SK-N-SH treated with all-trans-retinoic acid at 6 μM for 48 hours (cell line): ENCODE measurements around the gene CTXN3.

Source experiments
- ATAC-seq: fragments of 200-7000 bp; cut with Tn5 transposase; 3 replicates; pipeline ENCODE4 v1.9.1; 2020; ENCODE audit warnings: mild to moderate bottlenecking, moderate library complexity
- ARNTL ChIP-seq: fragments of 450-650 bp; formaldehyde crosslinking; IDR thresholded peaks from 2 replicates; pipeline ENCODE4 v1.5.0; 2020; ENCODE audit warnings: low read depth, mild to moderate bottlenecking, moderate library complexity, borderline replicate concordance
- BACH2 ChIP-seq: fragments of 250-450 bp; sonication (Bioruptor Pico); IDR thresholded peaks from 2 replicates; pipeline ENCODE4 v1.9.0; 2021; ENCODE audit warnings: mild to moderate bottlenecking, borderline replicate concordance
- CSDC2 ChIP-seq: fragments of 250-450 bp; sonication (Bioruptor Pico); IDR thresholded peaks from 2 replicates; pipeline ENCODE4 v1.5.0; 2020; ENCODE audit warnings: mild to moderate bottlenecking, moderate library complexity
- ESRRG ChIP-seq: fragments of 250-450 bp; sonication (Bioruptor Pico); IDR thresholded peaks from 2 replicates; pipeline ENCODE4 v1.6.1; 2021; ENCODE audit warnings: mild to moderate bottlenecking
- GLIS3 ChIP-seq: fragments of 250-450 bp; sonication (Bioruptor Pico); IDR thresholded peaks from 2 replicates; pipeline ENCODE4 v1.5.0; 2020; ENCODE audit warnings: mild to moderate bottlenecking, moderate library complexity
- ISL1 ChIP-seq: fragments of 250-450 bp; sonication (Bioruptor Pico); IDR thresholded peaks from 2 replicates; pipeline ENCODE4 v2.1.2; 2022; ENCODE audit warnings: mild to moderate bottlenecking, moderate library complexity
- OSR1 ChIP-seq: fragments of 250-450 bp; sonication (Bioruptor Pico); IDR thresholded peaks from 2 replicates; pipeline ENCODE4 v1.8.0; 2022; ENCODE audit warnings: moderate library complexity, mild to moderate bottlenecking, inconsistent platforms
- PATZ1 ChIP-seq: fragments of 250-450 bp; sonication (Bioruptor Pico); IDR thresholded peaks from 2 replicates; pipeline ENCODE4 v1.8.0; 2020; ENCODE audit warnings: mild to moderate bottlenecking, moderate library complexity, borderline replicate concordance
- POU6F1 ChIP-seq: fragments of 250-450 bp; sonication (Bioruptor Pico); IDR thresholded peaks from 2 replicates; pipeline ENCODE4 v1.8.0; 2021; ENCODE audit warnings: low read depth, mild to moderate bottlenecking, moderate library complexity, borderline replicate concordance
- PPARA ChIP-seq: fragments of 250-450 bp; sonication (Bioruptor Pico); IDR thresholded peaks from 2 replicates; pipeline ENCODE4 v1.5.0; 2020; ENCODE audit warnings: mild to moderate bottlenecking, borderline replicate concordance
- RARB ChIP-seq: fragments of 250-450 bp; sonication (Bioruptor Pico); IDR thresholded peaks from 2 replicates; pipeline ENCODE4 v1.8.0; 2021; ENCODE audit warnings: mild to moderate bottlenecking, moderate library complexity
- SNAI2 ChIP-seq: fragments of 250-450 bp; sonication (Bioruptor Pico); IDR thresholded peaks from 2 replicates; pipeline ENCODE4 v1.5.0; 2020; ENCODE audit warnings: mild to moderate bottlenecking, moderate library complexity
- TCF4 ChIP-seq: fragments of 250-450 bp; sonication (Bioruptor Pico); IDR thresholded peaks from 2 replicates; pipeline ENCODE4 v1.8.0; 2021; ENCODE audit warnings: mild to moderate bottlenecking, moderate library complexity, borderline replicate concordance
- TOX ChIP-seq: fragments of 250-450 bp; sonication (Bioruptor Pico); IDR thresholded peaks from 2 replicates; pipeline ENCODE4 v1.8.0; 2021; ENCODE audit warnings: mild to moderate bottlenecking, moderate library complexity, borderline replicate concordance
- TSHZ2 ChIP-seq: fragments of 250-450 bp; sonication (Bioruptor Pico); IDR thresholded peaks from 2 replicates; pipeline ENCODE4 v1.5.0; 2020; ENCODE audit warnings: mild to moderate bottlenecking, moderate library complexity
- ZC3H10 ChIP-seq: fragments of 250-450 bp; sonication (Bioruptor Pico); IDR thresholded peaks from 2 replicates; pipeline ENCODE4 v1.5.1; 2021; ENCODE audit warnings: mild to moderate bottlenecking, moderate library complexity
- ZFP30 ChIP-seq: fragments of 450-650 bp; formaldehyde crosslinking; IDR thresholded peaks from 2 replicates; pipeline ENCODE4 v1.5.0; 2022; ENCODE audit warnings: mild to moderate bottlenecking, moderate library complexity
- ZNF565 ChIP-seq: fragments of 450-650 bp; formaldehyde crosslinking; conservative IDR thresholded peaks from 2 replicates; pipeline ENCODE4 v1.5.0; 2020; ENCODE audit warnings: low read depth, mild to moderate bottlenecking, moderate library complexity
- ZNF70 ChIP-seq: fragments of 450-650 bp; formaldehyde crosslinking; IDR thresholded peaks from 2 replicates; pipeline ENCODE4 v1.5.0; 2020; ENCODE audit warnings: mild to moderate bottlenecking, moderate library complexity
- ZNF8 ChIP-seq: fragments of 450-650 bp; formaldehyde crosslinking; IDR thresholded peaks from 2 replicates; pipeline ENCODE4 v1.5.0; 2020; ENCODE audit warnings: mild to moderate bottlenecking, moderate library complexity
- TF ChIP-seq, protein P1 (sequence below): fragments of 250-450 bp; sonication (Bioruptor Pico); IDR thresholded peaks from 2 replicates; pipeline ENCODE4 v1.5.1; 2021; ENCODE audit warnings: mild to moderate bottlenecking, moderate library complexity

The CTXN3 gene

GRCh38 chr5:127702926-127703561 lies 54.2 kb downstream of the CTXN3 start, which contains the start of gene CCDC192:
TSS of gene CCDC192 (plus strand) at chr5:127703391. CDS start at chr5:127703446, 55 bp downstream.
- TF ChIP-seq PPARA (CRISPR knock-in tag) (no peak), ISL1 (CRISPR knock-in tag) (no peak), OSR1 (no peak), ARNTL (CRISPR knock-in tag) (no peak), ZNF565 (CRISPR knock-in tag) (no peak), RARB (CRISPR knock-in tag) (no peak), ZNF70 (CRISPR knock-in tag) (no peak), ZFP30 (no peak)
- TF ChIP-seq, protein P1, sequence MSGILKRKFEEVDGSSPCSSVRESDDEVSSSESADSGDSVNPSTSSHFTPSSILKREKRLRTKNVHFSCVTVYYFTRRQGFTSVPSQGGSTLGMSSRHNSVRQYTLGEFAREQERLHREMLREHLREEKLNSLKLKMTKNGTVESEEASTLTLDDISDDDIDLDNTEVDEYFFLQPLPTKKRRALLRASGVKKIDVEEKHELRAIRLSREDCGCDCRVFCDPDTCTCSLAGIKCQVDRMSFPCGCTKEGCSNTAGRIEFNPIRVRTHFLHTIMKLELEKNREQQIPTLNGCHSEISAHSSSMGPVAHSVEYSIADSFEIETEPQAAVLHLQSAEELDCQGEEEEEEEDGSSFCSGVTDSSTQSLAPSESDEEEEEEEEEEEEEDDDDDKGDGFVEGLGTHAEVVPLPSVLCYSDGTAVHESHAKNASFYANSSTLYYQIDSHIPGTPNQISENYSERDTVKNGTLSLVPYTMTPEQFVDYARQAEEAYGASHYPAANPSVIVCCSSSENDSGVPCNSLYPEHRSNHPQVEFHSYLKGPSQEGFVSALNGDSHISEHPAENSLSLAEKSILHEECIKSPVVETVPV (CRISPR knock-in tag): no peak
- ATAC-seq: no peak

DNA sequence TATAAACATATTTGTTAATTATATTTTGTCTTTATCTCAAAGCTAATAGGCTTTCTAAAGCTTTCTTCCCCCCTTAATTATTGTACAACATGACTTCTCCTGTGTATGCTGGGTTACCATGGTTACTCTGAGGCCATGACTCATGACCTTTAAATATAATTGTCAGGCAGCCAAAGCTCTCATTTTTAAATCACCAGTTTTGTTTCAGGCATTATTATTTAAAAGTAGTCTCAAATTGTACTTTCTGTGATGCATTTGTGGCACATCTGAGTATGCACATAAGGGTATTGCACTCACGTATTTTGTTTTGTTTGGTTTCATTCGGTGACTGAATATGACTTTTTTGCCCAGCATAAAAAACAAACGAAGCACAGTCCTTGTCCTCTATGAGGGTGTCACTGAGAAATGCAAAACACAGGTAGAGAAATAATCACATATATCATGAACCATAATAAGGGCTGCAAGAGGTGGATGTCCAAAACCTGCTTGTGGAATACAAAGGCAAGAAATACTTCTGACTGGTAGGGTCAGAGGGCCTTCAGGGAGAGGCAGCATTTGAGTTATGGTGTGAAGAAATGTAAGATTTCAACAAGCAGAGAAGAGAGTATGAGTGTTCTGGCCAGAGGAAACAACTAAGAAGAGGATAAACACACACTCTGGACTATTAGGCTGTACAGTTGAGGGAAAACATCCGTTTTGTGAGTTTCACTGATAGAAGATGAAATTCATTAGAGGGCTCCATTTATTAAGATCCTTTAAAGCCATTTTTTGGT lies 56.4 kb downstream of the CTXN3 start:
- TF ChIP-seq PATZ1 (CRISPR knock-in tag): no peak

DNA sequence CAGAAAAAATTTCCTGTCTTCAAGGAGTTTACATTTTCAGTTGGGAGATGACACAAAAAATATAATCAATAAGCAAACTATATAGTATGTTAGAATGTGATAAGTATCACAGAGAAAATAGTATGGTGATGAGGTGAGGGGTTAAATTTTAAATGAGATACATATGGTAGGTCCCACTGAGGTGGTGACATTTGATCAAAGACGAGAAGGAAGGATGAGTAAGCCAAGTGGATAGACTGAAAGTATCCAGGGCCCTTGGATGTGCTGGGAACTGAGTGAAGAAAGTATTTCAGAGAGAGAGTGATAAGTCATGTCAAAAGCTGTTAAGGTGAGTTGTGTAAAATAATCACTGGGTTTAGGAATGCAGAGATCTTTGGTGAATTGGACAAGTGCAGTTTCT lies 57.8 kb downstream of the CTXN3 start:
- TF ChIP-seq RARB (CRISPR knock-in tag) (no peak), ESRRG (no peak), ZNF565 (CRISPR knock-in tag) (no peak), ARNTL (CRISPR knock-in tag) (no peak), CSDC2 (no peak), ZNF70 (CRISPR knock-in tag) (no peak), POU6F1 (CRISPR knock-in tag) (no peak), ZNF8 (CRISPR knock-in tag) (no peak), PPARA (CRISPR knock-in tag) (no peak), ZC3H10 (CRISPR knock-in tag) (no peak), GLIS3 (no peak), PATZ1 (CRISPR knock-in tag) (no peak), SNAI2 (CRISPR knock-in tag) (no peak), TOX (CRISPR knock-in tag) (no peak), TCF4 (CRISPR knock-in tag) (no peak), TSHZ2 (no peak), ISL1 (CRISPR knock-in tag) (no peak), OSR1 (no peak), BACH2 (CRISPR knock-in tag) (no peak)
- TF ChIP-seq, protein P1 (CRISPR knock-in tag): no peak
- TF ChIP-seq, all 23 proteins: peak for 0
- no peak for ATAC-seq

More for the DNA sequence above, 56.4 kb downstream of the CTXN3 start:
- ATAC-seq: peak; percentile 26; the same call in 1 of the 3 replicates
